GOT3 (cell line): ENCODE data around the gene LRRC36.

Experiments
- DNase-seq: peaks from one replicate; lab custom pipeline; 2025; ENCODE audit warnings: mixed read lengths; lab: John Stamatoyannopoulos, UW

The LRRC36 gene

DNA sequence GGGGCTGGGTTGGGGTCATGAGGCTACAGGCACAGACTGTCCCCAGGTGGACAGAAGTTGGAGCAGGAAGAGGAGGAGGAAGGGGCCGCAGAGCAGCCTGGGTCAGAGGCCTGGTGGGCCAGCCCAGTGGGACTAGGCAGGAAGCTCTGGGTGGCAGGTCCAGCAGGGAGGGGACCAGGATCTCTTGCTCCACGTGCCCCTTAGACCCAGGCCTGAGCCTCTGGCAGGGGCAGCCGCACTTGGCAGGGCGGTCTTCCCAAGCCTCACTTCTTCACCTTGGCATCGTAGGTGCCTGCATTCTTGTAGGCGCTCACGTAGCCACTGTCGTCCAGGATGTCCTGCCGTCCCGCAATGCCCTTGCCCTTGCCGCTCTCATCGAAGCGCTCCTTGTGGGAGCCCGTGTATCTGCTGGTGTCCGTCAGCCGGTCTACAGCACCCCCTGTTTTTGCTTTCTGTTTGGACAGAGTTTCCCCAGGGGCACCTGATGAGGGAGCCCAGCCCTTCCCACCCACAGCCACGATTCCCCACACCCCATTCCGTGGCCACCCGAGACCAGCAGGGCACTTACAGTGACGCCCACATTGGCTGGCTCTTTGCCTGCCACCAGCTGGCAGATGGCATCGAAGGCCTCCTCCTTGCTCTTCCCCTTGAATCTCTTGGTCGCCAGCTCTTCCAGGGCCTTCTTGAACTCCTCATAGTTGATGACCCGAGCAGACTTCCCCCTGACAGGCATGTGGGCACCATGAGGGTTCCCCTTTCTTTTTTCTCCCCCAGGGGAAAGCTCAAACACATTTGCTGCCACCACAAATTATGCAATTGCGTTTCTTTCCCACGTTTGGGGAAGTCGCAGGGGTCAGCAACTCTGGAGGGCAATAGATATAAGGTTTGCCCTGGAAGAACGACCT, 63.5 kb downstream of the LRRC36 start:
- no peak for DNase-seq

DNA sequence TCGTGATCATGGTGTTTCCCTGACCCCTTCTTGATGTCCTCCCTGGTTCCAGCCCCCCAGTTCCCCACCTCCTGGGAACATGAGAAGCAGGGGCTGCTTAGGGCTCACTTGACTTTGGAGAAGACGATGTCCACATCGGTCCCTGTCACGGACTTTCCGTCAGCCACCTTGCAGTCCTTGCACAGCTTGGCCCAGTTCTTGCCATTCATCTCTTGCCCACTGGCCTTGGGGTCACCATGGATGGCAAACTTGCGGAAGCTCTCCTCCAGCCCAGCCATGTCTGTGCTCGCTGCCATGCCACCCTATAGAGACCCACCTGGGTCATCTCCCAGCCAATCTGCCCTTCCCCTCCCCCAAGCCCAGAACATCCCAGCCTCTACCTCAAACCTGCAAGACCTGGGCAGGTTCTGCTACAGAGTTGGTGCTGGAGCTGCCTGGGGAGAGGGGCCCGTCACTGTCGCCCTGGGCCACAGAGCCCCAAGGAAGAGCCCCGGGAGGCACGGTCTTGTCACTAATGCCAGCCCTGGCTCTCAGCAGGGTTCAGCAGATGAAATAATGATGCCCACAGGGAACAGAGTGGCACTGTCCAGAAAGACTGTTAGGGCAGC, 64.3 kb downstream of the LRRC36 start:
- DNase-seq = no peak

DNA sequence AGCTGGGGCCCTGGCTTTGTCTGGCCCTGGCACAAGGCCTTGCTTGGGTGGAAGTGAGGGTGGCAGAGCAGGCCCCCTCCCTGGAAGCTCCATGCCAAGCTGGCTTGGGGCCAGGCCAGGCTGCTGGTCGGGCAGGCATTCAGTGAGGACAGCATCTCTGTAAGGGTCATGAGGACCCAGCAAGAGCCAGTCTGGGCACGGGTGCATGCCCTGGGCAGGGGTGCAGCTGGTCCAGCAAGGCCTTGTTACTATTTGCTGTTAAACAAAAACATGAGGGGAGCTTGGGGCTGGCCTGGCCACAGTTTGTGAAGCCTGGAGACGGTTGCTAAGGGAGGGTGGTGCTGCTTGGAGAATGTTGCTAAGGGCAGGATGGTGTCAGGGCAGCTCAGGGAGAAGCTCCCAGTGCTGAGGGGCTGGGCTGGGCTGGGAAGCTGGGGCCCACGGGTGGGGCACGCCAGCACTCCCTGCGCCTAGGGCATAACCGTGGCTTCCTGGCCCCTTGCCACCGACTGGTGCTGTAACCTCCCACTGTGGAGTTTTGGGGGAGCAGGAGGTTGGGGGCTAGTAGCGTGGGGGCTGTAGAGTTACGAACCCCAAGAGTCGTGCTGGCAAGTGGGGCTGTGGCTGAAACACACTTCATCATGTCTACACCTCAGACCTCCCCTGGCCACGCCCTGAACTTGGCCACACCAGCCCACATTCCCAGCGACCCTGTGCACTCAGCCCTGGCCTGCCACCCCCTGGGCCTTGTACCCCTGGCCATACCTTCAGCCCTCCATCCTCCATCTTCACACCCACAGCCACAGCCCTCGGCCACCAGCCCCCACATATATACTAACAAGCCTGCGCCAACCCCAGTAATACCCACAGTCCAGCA, 65.0 kb downstream of the LRRC36 start:
- no peak for DNase-seq

DNA sequence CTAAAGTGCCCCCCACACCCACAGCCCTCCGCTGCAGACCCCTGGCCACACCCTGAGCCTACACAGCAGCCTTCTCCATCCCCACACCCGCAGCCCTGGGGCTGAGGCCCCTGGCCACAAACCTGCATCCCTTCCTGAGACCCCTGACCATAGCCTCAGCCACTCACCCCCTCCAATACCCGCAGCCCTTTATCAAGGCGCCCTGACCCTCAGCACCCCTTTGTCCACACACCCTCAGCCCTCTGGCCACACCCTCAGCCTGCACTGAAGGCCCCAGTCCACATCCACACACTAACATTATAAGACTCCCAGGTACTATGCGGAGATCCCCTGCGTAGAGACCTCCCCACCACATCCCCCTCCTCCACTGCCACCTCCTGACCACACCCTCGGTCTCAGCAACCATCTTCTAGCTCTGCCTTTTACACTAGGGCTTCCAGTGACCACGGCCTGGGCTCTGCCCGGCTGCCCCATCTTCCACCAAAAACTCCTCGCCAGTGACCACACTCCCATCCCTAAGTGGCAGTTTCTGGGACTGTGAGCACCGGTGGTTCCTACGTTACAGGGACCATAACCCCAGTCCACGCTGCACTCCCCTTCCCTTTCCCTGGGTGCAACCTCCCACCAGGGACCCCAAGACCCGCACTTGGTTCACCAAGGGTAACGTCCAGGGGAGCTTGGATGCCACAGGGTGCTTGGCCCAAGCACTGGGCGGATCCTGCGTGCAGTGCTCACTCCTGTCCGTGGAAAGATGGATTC, 65.9 kb downstream of the LRRC36 start:
- no peak for DNase-seq

DNA sequence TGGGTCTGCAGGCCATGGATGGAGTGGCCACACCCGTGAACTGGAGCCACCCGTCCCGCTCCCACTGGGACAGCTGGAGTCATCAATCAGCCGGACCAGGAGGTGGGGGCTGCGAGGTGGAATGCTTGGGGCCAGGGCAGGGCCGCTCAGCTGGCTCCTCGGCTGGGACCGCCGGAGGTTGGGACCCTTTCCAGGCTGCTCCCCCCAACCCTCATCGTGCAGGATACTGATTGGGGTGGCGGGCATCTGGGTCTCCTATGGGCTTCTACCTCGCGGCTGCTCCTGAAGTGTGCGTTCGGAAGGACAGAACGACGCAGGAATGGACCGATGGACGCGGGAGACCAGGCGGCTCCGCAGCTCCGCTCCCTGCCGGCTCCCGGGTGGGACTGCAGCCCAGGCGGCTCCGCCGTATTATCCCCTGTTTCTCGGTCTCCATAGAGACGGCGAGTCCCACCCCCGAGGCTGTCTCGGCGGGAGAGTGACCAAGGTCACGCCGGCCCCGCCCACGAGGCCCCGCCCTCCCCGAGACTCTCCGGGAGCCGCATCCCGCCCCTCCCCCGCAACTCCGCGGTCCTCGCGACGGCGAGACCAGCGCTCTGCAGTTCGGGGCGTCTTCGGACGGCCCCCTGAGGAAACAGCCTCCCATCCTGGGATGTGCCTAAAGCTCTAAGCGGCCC, 66.6 kb downstream of the LRRC36 start, which contains the start of gene TPPP3:
Gene TPPP3, minus strand, starts transcription at position 388 of the 677 bp plus-strand sequence. CDS start 2,387 bp downstream, outside the sequence.
- DNase-seq = peak; percentile 52

DNA sequence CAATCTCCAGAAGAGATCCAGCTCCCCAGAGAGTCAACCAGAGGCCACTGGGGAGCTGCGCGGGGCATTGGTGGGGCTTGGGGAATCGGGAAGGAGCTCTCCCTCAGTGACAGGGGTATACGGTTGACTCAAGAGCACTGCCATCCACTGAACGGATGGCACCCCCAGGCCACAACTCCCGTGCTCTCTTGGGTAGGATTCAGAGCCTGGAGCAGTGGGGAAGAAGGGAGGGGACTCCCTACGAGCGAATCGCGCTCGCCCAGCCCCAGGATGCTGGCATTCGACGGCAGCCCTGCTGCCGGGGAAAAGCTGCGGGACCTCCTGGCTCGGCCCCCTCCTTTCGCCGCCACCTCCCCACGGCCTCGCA, 67.2 kb downstream of the LRRC36 start:
- DNase-seq = no peak

DNA sequence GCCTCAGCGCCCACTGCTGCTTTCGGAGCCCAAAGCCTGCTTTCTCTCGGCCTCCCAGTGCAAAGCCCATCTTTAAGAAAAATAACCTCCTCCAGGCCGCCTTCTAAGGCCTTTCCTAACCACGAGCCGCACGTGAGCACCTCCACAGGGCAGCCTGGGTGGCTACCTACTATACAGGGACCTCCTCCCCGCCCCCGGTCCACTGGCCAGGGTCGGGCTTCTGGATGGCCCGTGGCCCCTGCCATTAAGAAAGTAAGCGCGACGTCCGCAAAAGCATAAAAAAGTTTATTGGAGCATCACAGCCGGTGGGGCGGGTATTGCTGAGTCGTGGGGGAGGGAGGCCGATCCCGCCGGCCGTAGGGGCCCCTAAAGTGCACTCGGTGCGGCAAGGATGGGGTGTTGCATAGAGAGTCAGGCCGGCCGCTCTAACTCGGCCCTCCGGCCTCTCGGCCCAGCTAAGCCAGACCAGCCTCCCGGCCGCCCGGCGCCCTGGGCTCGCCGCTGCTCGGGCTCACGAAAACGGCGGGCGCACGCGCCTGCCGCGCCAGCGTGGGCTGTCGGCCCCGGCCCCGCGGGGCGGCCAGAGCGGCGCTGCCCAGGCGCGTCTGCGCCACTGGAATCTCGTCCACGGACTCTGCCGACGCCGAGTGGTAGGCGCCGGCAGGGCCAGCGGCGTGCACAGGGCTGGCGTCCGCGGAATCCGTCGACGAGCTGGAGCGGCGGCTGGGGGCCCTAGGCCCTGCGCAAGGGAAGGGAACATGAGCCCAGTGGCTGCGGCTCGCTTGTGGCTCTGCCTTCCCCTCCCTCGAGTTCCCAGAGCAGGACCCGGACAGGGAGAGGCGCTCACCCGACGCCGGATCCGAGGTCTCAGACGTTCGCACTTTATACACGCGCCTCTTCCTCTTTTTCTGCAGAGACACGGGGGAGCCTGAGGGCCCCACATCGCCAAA, 67.8 kb downstream of the LRRC36 start:
- DNase-seq = no peak

DNA sequence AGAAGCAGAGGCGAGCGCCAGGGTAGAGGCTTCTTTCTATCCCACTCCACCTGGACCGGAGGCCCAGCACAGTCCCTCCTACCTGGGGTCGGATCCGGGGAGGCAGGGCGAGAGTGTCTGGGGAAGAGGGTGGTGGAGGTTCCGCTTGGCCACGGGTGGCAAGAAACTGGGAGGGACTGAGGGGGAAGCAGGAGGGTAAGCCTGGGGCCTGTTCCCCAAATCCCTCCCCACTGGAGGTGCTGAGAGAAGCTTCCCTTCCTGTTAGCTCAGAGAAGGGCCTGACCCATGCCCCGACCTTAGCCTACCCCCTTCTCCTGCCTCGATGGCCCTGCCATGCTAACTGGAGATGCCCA, 68.5 kb downstream of the LRRC36 start:
- DNase-seq = no peak

DNA sequence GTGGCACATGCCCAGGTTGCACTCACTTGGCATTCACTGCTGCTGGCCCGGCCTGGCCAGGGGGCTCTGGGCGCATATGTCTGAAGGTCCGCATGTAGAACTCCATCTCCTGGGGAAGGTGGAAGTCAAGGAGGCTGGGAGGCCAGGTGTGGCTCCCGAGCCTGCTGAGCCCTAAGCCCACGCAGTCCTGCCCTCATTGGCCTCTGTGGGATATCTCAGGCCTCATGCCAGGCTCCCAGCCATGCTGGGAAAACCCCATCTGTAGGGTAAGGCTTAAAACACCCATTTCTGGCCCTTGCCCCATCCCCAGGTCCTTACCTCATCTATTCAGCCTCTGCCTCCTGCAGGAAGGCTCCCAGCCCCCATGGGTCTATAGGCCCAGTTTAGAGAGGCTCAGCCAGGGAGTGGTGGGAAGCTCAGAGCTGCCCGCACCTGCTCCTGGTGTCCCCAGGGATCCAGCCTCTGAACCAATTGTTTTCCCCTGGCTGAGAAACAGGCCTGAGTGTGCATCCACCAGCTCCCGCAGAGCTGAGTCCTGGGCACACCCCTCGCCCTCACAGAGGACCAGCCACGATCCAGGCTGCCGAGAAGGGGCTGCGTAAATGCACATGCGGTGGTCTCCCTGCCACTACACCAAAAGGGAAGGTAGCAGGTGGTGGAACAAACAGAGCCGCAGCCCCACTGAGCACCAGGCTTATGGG, 69.0 kb downstream of the LRRC36 start:
- no peak for DNase-seq

DNA sequence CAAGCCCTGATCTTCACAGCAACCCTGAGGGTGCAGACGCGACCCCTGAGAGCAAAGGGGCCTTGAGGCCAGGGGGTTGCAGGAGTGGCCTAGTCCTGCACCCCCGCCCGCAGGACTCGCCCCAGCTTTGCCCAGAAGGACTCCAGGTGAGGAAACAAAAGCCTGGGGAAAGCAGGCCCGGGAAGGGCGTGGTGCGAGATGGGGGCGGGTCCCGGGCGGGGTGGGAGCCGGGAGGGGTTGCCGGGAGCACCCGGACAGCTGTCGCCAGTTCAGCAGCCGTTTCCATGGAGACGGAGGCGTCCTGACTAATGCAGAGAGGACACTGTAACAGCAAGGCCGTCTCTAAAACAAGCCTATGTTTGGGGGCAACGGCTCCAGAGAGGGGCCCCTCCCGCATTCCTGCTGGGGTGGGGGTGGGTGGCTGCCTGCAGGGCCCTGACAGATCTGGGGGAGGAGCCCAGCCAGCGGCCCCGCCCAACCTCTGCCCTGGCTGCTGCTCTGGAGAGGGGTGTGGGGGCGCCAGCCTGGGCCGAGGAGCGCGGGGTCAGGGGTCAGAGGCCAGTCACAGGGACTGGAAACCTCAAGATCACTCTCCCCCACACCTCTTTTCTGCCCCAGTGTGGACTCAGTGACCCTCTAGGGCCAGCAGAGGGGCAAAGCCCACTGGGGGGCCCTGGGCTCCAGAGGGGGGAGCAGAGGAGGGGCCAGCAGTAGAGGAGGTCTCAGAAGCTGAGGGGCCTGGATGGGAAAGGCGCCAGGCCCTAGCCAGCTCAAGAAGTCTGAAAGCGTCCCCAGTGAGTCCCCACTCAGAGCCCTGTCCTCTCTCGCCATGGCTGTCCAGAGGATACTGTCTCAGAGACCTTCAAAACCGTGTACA, 69.8 kb downstream of the LRRC36 start:
- no peak for DNase-seq

DNA sequence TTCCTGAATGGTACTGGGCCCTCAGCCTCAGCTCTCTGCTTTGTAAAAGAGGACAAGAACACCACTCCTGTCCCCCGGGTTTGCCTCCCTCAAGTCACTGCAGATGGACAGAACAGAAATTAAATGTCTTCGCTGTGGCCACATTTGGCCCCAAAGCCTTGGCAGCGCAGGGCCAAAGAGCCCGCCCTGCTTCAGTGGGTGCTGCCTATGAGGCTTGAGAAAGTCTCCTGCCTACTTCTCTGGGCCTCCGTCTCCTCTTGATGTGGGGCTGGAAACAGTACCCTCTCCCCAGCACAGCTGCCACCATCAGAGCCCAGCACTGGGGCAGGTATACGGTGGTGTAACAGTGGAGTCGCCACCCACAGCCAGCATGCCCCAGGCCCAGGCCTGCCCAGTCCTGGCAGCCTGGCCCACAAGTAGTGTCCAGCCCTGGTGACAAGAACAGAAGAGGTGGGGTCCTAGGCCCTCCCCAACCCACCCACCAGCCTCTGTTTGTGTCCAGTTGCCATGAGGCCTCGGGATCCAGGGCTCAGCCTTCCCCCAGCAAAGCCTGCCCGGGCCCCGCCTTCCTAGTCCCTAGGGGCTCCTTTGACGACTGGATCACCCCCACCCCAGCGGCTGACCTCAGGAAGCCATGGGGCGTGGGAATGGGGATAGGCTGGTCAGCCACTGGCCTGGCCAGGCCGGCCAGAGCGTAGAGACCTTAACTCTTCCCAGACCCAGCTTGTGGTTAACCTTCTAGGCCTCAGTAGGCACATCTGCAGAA, 70.6 kb downstream of the LRRC36 start:
- DNase-seq = no peak

DNA sequence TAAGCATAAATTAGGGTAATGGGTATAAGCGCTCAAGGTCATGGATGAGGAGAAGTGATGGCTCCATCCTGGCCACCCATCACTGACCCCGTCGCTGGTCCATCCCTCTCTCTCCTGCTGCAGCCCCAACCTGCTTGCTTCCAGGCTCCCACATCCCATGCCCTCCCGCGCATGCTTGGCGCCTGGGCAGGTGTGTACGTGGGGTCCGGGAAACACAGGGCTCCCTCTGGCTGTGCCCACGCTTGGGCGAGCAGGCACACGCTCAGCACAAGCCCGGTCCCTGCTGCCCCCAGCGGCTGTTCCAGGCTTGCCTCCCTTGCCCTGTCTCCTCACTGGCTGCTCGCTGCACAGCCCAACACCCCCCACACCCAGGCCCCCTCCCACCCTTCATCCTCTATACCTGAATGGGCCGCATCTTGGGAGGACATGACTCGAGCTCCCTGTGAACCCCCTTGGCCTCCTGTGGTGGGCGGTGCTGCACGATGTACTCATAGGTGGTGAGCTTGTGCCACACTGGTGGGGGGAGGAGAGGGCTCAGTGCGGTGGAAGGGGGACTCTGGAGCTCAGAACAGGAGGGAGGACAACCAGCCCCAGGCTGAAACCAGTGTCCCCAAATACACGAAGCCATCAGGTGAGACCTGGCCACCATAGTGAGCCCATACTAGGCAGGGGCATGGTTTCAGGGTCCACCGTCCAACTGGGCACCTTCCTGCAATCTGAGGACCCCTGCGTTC, 71.4 kb downstream of the LRRC36 start:
- DNase-seq = no peak

DNA sequence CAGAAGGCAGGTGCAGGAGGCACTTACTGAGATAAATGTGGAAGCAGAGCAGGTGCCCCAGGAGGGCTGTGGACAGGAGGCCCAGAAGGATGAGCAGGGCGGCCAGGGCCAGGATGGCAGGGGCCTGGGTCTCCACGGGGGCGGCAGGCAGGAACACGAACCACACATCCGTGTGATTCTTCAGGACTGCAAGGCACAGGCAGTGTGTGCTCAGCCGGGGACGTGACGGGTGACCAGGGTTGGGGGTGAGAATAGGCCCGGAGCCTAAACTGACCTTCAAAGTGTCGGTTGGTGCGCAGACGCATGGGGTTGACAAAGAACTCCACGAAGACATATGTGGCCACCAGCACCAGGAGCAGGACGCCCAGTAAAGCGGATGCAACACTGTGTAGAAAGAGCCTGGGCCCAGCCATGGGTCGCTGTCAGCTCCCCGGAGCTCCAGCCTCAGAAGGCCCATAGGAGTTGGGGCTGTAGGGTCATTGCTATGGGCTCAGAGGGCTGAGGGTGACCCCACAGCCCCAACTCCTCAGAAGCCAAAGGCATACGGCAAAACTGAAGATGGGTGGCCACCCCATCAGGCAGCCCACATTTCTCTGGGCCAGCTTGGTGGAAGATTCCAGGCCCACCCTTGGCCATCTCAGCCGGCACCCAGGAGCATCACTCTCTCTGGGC, 72.1 kb downstream of the LRRC36 start:
- DNase-seq = no peak

DNA sequence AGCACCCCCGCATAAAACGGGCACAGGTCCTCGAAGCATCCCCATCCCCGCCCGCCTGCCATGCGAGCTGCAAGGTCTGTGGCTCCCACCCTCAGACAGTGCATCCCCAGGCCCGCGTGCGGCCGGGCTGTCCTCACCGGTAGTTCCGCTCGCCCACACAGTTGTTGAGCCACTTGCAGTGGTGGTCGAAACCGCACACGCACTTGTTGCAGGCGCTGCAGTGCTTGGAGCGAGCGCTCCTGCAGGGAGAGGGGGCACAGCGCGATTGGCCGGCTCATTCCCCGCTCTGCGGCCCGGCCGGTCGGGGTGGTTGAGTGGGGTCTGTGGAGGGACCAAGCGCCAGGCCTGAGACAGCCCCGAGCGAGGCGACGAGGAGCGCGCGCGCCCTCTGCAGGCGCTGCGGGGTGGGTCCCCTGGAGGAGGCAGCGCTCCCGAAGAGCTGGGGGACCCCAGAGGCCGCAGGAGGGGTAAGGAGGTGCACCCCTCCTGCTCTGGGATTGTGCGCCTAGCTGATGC, 72.7 kb downstream of the LRRC36 start:
- DNase-seq = no peak

DNA sequence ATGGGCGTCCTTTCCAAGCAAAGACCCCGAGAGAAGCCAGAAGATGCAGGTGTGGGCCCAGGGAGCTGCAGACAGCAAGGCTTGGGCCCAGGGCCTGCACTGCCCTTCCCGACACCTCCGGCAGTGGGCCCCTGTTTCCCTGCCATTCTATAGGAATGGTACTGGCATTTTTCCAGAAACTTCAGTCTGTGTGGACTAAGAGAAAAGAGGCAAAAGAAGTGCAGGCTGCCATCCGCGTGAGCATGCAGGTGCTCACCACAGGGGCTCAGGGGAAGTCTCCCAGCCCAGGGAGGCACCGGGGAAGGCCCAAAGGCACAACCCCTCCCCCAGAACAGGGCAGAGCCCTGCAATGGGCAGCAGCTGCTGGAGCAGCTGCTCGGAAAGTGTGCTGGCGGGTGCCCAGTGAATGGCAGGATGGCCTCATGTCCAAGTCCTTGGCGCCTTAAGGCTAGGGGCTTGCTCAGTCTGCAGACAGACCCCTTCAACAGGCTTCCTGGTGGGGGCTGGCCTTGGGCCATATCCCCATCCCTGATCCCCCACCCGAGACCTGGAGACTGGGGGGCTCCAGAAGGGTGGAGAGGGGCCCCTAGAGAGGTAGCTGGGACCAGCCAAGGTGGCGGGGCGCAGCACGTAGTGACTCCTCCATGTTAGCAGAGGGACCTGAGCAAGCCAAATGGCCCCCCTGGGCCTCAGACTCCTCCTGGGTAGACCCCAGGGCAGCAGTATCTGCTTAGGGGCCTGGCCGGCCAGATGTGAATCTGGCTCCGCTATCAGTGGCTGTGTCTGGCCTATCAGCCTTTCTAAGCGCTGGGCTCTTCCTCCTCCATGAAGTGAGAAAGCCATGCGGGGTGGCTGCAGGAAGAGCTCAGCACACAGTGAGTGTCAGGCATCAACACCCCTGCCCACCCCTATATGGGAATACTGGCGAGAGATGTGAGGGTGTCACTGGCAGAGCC, 73.4 kb downstream of the LRRC36 start:
- no peak for DNase-seq
